HepG2 (cell line): ENCODE measurements around the gene FOXN3. TPM values are rescaled to one million over a fixed set of nuclear protein-coding genes. Genes with fewer than 3 reads are reported as not detected.
A peak's percentile ranks its signal among the peaks of the same experiment; 100 is the strongest.

ENCODE experiments used
- FOXO4 ChIP-seq: sonication (generic); formaldehyde crosslinking; conservative IDR thresholded peaks from 2 replicates; pipeline ENCODE4 v1.8.1; 2023; ENCODE audit warnings: missing genetic modification reagents
- HNF4A ChIP-seq: sonication (generic); formaldehyde crosslinking; IDR thresholded peaks from 2 replicates; pipeline ENCODE4 v1.4.0; 2020; ENCODE audit warnings: missing genetic modification reagents
- KLF6 ChIP-seq: IDR thresholded peaks from 2 replicates; pipeline ENCODE4 v1.8.0; 2016; ENCODE audit warnings: missing biosample characterization, missing genetic modification reagents
- MTF1 ChIP-seq: sonication (generic); formaldehyde crosslinking; IDR thresholded peaks from 2 replicates; pipeline ENCODE4 v1.5.0; 2020; ENCODE audit warnings: missing genetic modification reagents
- NFIB ChIP-seq: sonication (generic); formaldehyde crosslinking; IDR thresholded peaks from 2 replicates; pipeline ENCODE4 v1.9.0; 2021; ENCODE audit warnings: missing genetic modification reagents, mild to moderate bottlenecking, borderline replicate concordance
- NPAS2 ChIP-seq: sonication (generic); formaldehyde crosslinking; IDR thresholded peaks from 2 replicates; pipeline ENCODE4 v1.8.0; 2022; ENCODE audit warnings: mild to moderate bottlenecking, missing genetic modification reagents, borderline replicate concordance
- PHF5A ChIP-seq: IDR thresholded peaks from one replicate; pipeline ENCODE4 v1.6.1; 2018; ENCODE audit warnings: low read depth, missing genetic modification reagents; ENCODE audit not compliant: unreplicated experiment
- SP2 ChIP-seq: sonication (generic); formaldehyde crosslinking; IDR thresholded peaks from 2 replicates; pipeline ENCODE4 v1.5.1; 2020; ENCODE audit warnings: mild to moderate bottlenecking, missing genetic modification reagents
- ZFAT ChIP-seq: sonication (generic); formaldehyde crosslinking; conservative IDR thresholded peaks from 2 replicates; pipeline ENCODE4 v1.8.1; 2023; ENCODE audit warnings: missing genetic modification reagents, inconsistent platforms
- ZNF12 ChIP-seq: sonication (generic); formaldehyde crosslinking; IDR thresholded peaks from 2 replicates; pipeline ENCODE4 v1.5.0; 2020; ENCODE audit warnings: missing genetic modification reagents
- ZNF451 ChIP-seq: sonication (generic); formaldehyde crosslinking; IDR thresholded peaks from 2 replicates; pipeline ENCODE4 v1.5.0; 2020; ENCODE audit warnings: mild to moderate bottlenecking, missing genetic modification reagents
- ZNF552 ChIP-seq: sonication (generic); formaldehyde crosslinking; IDR thresholded peaks from 2 replicates; pipeline ENCODE4 v1.9.0; 2022; ENCODE audit warnings: missing genetic modification reagents, mild to moderate bottlenecking, borderline replicate concordance
- ZNF569 ChIP-seq: sonication (generic); formaldehyde crosslinking; IDR thresholded peaks from 2 replicates; pipeline ENCODE4 v1.5.0; 2020; ENCODE audit warnings: mild to moderate bottlenecking, missing genetic modification reagents, moderate library complexity, borderline replicate concordance
- ZNF879 ChIP-seq: sonication (generic); formaldehyde crosslinking; IDR thresholded peaks from 2 replicates; pipeline ENCODE4 v1.8.1; 2023; ENCODE audit warnings: missing genetic modification reagents
- ZSCAN20 ChIP-seq: sonication (generic); formaldehyde crosslinking; IDR thresholded peaks from 2 replicates; pipeline ENCODE4 v1.4.0; 2020; ENCODE audit warnings: missing genetic modification reagents, mild to moderate bottlenecking, borderline replicate concordance
- polyA plus RNA-seq, 8 experiments: library from polyadenylated mRNA; depleted of rRNA in 3 of 8; stranded (reverse) in 7 of 8; unstranded in 1 of 8; fragments of >200 nt; fragmentation: Illumina TruSeq in 4 of 8; extraction: Trizol in 4 of 8; gene quantifications; 2 replicates each; pipeline versions ENCODE4 v1.2.1 to v1.2.3, GENCODE V29; 2011 to 2016; ENCODE audit warnings: low read depth in 4 of 8, missing spikeins in 1 of 8, mixed read lengths in 1 of 8; ENCODE audit not compliant: insufficient read depth in 1 of 8
- total RNA-seq, 5 experiments: library from RNA; depleted of rRNA; stranded (reverse); fragments of >200 nt; fragmentation: Illumina TruSeq; extraction: Trizol; gene quantifications; 2 replicates each; pipeline ENCODE4 v1.2.3, GENCODE V29; 2016; ENCODE audit warnings: low read depth in 1 of 5
- TF ChIP-seq, protein P1 (sequence below): sonication (generic); formaldehyde crosslinking; IDR thresholded peaks from 2 replicates; pipeline ENCODE4 v1.5.0; 2020; ENCODE audit warnings: mild to moderate bottlenecking, missing genetic modification reagents, borderline replicate concordance
- TF ChIP-seq, protein P2 (sequence below): IDR thresholded peaks from 2 replicates; pipeline ENCODE4 v1.6.1; 2016; ENCODE audit warnings: mild to moderate bottlenecking
- TF ChIP-seq, protein P3 (sequence below): sonication (generic); formaldehyde crosslinking; conservative IDR thresholded peaks from 2 replicates; pipeline ENCODE4 v1.4.0; 2020; ENCODE audit warnings: mild to moderate bottlenecking, missing genetic modification reagents, moderate library complexity

The FOXN3 gene
- total and polyA plus RNA-seq, 2 of the 13 experiments (the other 11 are each of a cell fraction or from before 2014, with no cell fraction given) = 32.4 to 70.2 TPM

- TF ChIP-seq, protein P1, sequence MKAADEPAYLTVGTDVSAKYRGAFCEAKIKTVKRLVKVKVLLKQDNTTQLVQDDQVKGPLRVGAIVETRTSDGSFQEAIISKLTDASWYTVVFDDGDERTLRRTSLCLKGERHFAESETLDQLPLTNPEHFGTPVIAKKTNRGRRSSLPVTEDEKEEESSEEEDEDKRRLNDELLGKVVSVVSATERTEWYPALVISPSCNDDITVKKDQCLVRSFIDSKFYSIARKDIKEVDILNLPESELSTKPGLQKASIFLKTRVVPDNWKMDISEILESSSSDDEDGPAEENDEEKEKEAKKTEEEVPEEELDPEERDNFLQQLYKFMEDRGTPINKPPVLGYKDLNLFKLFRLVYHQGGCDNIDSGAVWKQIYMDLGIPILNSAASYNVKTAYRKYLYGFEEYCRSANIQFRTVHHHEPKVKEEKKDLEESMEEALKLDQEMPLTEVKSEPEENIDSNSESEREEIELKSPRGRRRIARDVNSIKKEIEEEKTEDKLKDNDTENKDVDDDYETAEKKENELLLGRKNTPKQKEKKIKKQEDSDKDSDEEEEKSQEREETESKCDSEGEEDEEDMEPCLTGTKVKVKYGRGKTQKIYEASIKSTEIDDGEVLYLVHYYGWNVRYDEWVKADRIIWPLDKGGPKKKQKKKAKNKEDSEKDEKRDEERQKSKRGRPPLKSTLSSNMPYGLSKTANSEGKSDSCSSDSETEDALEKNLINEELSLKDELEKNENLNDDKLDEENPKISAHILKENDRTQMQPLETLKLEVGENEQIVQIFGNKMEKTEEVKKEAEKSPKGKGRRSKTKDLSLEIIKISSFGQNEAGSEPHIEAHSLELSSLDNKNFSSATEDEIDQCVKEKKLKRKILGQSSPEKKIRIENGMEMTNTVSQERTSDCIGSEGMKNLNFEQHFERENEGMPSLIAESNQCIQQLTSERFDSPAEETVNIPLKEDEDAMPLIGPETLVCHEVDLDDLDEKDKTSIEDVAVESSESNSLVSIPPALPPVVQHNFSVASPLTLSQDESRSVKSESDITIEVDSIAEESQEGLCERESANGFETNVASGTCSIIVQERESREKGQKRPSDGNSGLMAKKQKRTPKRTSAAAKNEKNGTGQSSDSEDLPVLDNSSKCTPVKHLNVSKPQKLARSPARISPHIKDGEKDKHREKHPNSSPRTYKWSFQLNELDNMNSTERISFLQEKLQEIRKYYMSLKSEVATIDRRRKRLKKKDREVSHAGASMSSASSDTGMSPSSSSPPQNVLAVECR (CRISPR knock-in tag) = no peak
- TF ChIP-seq ZFAT (CRISPR knock-in tag) (no peak), ZNF569 (no peak), FOXO4 (CRISPR knock-in tag) (no peak), ZNF12 (CRISPR knock-in tag) (no peak), NFIB (no peak), KLF6 (CRISPR knock-in tag) (0 out of 2 replicates have a peak, but pooled peaks have one; percentile 44), PHF5A (no peak), ZNF451 (CRISPR knock-in tag) (no peak), HNF4A (CRISPR knock-in tag) (peak; percentile 78), ZNF879 (CRISPR knock-in tag) (no peak), SP2 (CRISPR knock-in tag) (no peak), NPAS2 (CRISPR knock-in tag) (no peak), ZSCAN20 (CRISPR knock-in tag) (no peak), MTF1 (no peak), ZNF552 (CRISPR knock-in tag) (no peak)
- TF ChIP-seq, protein P2, sequence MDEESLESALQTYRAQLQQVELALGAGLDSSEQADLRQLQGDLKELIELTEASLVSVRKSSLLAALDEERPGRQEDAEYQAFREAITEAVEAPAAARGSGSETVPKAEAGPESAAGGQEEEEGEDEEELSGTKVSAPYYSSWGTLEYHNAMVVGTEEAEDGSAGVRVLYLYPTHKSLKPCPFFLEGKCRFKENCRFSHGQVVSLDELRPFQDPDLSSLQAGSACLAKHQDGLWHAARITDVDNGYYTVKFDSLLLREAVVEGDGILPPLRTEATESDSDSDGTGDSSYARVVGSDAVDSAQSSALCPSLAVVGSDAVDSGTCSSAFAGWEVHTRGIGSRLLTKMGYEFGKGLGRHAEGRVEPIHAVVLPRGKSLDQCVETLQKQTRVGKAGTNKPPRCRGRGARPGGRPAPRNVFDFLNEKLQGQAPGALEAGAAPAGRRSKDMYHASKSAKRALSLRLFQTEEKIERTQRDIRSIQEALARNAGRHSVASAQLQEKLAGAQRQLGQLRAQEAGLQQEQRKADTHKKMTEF = peak; percentile 47; the same call in 1 of the 2 replicates
- TF ChIP-seq, protein P3, sequence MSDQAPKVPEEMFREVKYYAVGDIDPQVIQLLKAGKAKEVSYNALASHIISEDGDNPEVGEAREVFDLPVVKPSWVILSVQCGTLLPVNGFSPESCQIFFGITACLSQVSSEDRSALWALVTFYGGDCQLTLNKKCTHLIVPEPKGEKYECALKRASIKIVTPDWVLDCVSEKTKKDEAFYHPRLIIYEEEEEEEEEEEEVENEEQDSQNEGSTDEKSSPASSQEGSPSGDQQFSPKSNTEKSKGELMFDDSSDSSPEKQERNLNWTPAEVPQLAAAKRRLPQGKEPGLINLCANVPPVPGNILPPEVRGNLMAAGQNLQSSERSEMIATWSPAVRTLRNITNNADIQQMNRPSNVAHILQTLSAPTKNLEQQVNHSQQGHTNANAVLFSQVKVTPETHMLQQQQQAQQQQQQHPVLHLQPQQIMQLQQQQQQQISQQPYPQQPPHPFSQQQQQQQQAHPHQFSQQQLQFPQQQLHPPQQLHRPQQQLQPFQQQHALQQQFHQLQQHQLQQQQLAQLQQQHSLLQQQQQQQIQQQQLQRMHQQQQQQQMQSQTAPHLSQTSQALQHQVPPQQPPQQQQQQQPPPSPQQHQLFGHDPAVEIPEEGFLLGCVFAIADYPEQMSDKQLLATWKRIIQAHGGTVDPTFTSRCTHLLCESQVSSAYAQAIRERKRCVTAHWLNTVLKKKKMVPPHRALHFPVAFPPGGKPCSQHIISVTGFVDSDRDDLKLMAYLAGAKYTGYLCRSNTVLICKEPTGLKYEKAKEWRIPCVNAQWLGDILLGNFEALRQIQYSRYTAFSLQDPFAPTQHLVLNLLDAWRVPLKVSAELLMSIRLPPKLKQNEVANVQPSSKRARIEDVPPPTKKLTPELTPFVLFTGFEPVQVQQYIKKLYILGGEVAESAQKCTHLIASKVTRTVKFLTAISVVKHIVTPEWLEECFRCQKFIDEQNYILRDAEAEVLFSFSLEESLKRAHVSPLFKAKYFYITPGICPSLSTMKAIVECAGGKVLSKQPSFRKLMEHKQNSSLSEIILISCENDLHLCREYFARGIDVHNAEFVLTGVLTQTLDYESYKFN (CRISPR knock-in tag) = peak; percentile 68
These were observed 76.5 kb downstream of the FOXN3 start (continued) for GRCh38 chr14:89340200-89341181.
